HG03175 (cell line): Measurements from ENCODE around the gene GUCY2F.

Experiments used
- ATAC-seq: cut with Tn5 transposase; IDR thresholded peaks from one replicate; pipeline ENCODE4 v1.9.1; 2021; ENCODE audit warnings: mild to moderate bottlenecking, moderate library complexity; ENCODE audit not compliant: unreplicated experiment

GUCY2F gene

DNA sequence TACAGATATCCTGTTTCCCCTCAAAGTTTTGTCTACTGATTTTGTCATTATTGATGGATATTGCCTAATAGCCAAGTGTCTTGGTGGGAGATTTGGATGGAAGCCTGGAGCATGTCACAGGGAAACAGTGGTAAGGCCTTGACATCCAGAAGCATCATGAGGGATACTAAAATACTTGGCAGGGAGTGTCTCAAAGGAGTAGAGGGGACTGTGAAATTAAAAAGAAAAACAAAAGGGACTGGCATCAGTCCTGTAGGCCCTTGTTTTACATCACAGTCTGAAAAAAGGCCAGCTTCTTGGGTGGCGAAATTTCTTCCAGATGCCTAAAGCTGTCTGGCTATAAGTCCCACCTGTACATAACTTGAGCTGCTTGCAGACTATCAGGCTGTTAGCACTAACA, 83.8 kb downstream of the GUCY2F start:
- no peak for ATAC-seq

DNA sequence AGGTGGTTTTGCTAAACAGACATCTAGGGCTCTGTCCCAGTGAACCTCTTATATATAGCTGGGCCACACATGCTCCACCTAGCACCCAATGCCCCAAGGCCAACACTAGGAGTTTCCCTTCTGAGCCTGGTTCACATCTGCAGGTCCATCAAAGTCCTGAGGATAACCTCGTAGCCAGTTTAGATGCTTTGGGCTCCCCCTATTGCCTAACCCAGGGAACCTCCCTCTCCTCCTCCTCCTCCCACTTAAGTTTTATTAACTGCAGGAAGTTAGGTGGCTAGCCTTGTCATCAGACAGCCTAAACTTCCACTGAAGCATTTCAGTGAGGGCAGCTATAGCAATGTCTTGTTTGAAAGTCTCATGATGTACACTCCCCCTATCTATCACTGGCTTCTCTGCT, 88.0 kb downstream of the GUCY2F start:
- no peak for ATAC-seq

DNA sequence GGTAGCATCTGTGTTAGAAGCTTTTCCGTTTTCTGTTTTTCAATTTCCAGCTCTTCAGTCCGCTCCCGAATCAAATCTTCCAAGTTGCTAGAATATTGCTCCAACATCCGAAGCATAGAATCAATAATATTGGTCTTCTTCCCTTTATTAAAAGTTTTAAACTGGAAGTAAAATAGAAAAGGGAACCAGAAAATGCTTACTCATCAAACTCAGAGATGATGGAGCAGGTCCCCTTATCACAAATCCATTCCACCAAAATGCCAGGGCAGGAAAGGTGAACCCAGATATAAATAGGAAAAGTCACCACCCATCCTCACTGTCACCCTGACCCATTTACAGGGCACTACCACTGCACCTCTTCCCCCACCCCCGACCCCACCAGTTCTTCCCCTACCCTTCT, 89.0 kb downstream of the GUCY2F start:
- no peak for ATAC-seq

DNA sequence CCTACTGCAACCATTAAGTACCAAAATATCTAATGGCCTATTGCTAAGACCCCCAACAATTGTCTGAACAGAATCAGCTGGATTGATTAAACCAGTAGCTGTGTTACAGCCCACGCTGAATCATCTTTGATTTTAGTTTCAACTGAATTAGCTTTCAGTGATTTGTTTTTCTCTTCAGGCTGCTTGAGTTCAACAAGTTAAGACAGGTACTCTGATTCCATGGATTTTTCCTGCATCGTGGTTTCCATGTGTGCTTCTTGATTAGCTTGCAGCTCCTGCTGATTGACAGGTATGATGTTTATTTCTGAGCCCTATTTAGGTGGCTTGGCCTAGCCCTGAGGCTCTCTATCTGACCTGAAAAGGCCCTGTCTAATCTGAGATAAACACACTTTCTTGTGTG, 91.3 kb downstream of the GUCY2F start:
- ATAC-seq: no peak

DNA sequence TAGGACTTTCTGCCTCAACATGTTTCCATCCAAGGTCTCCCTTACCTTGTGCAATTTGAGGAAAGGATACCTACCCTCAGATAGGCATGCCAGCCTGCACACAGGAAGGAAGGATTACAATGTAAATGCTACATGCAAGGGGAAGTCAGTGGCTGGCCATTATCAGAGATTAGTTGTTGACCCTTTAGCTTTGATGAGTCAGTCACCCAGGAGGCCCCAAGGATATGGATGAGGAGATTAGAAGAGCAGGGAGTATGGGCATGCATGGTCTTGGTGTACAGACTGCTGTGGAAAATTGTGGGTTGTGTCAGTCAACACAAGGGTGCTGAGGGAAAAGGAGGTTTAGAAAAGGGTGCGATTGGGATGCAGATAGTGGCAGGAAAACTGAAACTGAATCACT, 92.0 kb downstream of the GUCY2F start:
- no peak for ATAC-seq

DNA sequence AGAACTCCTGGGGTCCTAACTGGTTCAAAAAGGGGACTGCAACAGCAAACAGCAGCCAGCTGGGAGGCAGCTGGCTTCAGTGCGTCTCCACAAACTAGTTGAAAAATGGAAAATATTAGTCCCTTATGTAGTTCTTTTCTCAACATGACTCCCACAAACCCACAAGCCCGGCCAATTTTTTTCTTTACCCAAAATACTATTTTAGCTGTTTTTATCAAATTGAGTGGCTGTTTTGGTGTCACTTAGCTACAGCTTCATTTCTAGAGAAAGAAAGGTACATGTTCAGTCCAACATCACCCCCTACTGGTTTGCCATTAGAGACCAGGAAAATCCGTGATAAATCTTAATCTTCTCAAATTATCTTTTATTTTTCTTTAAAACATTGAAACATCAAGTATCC, 97.2 kb downstream of the GUCY2F start:
- ATAC-seq: no peak

DNA sequence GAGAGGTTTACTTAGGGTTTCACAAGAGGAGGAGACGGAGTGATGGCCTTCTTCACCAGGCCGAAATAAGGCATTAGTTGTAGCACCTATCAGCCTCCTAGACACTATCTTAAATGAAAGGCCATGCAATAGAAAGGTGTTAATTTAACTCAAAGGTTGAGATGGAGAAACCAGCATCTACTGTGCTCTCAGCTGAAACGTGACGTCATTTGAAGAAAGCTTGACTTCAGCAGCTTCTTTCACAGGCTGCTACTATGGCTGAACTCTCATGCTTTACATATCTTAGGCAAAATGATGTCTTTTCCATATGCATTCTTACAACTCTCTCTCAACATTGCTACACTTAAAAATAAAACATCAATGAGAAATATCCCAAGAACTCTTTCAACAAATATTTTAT, 99.6 kb downstream of the GUCY2F start:
- no peak for ATAC-seq

DNA sequence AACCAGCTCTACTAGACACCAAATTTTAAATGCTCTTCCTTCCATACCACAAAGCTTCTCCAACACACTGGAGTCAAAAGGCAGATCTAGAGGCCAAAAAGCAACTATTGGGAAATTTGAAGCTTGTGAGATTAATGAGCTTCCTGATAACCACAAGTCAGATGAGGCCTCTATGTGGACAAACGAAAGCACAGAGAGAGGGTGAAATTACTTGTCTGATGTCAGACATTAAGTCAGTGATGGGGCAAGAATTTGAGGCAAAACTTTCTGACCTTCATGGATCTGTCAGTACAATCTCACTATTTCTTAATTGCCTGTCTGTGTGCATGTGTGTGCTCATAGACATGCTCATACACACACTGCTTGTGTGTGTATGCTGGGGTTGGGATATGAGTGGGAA, 103.6 kb downstream of the GUCY2F start:
- no peak for ATAC-seq

DNA sequence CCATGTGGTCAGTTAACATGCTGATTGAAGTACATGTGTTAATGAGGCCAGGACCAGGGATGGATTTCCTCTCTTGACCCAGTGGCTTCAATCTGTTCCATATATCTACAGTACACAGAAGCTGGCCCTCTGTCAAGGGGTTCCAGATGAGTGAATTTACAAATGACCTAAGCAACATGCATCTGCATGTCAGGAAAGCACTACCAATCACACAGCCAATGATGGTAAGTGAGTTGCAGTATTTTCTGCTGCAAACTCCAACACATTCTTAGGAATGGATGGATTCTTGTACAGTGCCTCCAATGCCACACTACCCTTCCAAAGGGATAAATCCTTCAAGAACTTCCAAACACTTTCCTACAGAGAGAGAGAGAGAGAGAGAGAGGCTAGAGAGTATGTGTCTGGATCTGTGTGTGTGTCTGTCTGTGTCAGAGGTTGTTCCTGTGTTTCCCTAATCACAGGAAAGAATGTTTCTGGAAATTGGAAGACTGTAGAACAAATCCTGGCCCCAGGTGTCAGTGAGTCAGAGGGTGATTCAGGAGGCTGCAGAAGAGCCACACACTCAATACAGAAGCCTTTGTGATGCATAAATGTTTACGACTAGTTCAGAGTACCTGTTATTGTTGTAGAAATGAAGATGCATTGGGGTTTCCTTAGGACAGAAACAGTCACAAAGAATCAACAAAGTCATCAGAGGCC, 107.5 kb downstream of the GUCY2F start:
- no peak for ATAC-seq

DNA sequence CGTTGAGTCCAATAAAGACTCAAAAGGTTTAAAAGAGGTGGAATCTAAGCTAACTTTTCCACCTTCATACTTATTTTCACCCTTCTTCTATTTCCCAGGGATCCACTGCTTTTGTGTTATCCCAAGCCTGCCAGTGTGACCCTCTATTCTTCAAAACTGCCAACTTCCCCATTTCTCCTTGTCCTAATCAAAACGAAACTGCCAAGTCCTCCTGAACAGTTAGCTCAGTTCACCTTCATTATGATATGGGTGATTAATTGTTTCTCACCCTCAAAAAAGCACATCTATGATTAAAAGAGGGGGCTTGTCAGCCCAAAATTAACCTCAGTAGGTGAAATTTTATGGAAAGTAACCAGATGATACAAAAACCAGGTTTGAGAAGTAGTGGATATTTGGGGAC, 108.4 kb downstream of the GUCY2F start:
- ATAC-seq: peak; percentile 64

DNA sequence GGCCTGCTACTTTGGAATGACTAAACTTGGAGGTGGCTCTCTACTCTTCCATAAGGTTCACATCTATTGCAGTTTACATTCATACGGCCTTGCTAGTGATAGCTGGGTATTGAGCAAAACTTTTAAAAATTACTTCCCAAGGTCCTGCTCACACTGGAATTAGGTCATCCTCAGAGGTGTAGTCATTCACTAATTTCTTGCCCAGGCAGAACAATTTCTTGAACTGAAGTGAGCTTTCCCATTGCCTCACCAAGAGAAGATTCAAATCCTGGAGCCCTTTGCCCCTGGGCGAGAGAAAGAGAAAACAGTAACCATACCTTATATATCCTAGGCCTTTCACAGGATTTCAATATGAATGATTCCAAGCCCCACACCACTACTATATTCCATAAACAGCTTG, 109.2 kb downstream of the GUCY2F start:
- no peak for ATAC-seq

DNA sequence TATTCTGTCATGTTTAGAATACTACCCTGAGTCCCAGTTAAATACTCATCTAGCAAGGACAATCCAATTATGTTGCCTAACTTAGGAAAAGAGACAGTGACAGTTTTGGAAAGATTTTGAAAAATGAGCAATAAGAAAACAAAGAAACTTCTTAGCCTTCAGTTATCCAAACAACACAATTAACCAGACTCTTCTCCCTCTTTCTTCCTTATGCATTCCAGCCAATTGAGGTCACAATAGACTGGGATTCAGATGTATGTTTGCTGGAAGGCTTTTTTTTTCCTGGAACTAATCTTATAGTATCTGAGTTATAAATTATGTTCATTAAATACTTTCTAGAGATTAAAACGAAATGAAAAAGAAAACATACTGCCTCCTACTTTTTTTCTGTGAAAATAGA, 109.6 kb downstream of the GUCY2F start:
- ATAC-seq: no peak

DNA sequence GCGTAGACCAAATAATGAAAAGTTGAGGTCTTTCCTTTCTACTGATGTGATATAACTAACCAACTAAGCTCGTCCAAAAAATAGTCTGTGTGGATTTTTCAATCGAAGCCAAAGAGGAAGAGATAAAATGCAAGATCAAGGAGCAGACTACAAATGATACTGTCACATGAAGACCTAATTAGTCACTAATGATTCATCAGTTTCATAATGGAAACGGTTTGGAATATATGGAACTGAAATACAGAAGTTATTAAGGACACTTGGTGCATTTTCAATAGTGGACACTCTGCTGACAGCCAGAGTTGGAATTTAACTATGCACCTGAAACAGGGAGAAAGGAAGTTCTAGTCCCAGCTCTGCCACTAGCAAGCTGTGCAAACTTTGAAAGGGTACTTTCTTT, 119.8 kb downstream of the GUCY2F start:
- ATAC-seq: no peak

DNA sequence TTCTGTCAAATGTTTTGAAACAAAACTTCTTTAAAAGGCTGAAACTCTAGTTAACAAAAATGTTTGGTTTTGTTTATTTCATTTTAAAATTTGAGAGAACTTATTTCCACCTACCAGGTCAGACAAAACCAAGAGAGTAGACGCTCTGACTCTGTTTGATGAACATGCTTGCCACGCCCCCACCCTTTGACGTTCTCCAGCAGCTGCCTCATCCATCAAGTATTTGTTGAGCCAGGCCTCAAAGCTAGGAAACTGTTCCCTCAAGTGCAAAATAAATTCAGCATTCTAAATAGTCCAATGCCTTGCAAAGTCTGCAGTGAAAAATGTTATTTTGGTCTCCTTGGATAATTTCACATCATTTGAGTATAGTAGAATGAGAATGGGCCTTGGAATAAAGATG, 121.6 kb downstream of the GUCY2F start:
- no peak for ATAC-seq

DNA sequence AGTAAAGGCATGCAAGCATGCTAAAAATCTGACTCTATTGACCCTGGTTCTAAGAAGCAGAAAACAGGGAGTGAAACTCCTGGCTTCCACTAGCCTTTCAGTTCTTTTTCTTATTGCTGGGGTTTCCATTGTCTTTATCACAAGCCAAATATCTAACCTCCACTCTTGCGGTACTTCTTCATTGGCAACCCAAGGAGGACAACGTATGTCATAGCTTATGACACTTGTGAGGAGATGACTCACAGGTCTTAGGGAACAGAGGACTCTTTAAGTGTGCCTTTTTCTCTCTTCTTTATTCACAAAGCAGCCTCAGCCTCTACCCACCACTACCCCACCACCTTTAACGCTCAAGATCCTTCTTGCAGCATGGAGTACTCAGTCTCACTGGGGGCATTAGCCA, 124.2 kb downstream of the GUCY2F start:
- no peak for ATAC-seq

DNA sequence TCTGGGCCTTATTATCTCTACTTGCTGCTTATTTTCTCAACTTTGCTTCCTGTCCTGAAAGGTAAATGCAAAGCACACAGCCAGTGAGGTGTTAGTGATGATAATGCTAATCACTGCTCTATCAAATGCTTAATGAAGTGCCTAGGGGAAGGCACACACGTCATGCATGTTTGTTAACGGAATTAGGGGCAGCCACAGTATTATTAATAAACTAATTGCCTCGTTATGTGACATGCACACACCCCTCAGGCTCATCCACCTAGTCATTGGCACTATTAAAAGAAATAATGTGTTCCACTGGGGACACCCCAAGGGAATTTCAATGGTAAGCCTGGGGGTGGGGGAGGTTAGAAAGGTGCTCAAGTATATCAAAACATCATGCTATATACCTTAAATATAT, 125.2 kb downstream of the GUCY2F start:
- ATAC-seq: no peak

DNA sequence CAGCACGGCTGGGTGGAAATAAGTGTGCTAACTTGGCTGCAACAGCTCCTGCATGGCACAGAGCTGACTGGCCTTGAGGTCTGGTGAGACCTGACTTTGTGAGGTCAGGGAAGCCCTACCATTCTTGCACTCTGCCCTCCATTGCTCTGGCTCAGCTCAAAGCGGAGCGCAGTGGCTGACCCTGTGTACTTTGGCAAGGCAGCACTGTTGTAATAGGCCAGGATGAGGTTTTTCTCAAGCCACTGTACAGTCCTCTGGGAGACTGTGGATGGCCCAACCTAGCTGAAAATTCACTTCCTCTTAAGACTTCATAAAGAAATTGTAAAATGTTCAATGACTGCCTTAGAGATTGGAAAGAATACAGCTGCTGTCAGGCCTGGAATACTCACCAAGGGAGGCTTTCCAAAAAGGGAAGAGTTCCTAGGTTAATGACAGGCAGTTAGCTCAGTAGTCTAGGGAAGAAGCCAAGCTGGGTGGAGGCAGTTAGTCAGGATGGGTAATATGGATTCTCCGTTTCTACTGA, 129.8 kb downstream of the GUCY2F start:
- ATAC-seq: no peak

DNA sequence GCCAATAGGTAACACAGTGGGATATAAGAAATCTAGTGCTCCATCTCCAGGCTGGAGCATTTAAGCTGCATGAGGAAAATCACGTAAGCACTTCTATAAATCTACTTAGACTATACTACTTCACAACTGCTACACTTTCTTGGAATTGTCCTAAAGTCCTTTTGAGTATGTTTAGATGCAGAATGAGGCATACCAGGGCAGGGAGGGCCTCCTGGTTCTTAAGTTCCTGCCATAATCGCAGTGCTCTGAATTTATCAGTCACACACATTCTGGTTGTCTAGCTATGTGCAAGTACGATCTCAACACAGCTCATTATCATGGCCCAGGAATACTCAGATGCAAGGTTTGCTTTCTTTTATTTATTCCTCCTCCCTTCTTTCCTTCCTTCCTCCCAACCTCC, 130.3 kb downstream of the GUCY2F start:
- ATAC-seq: no peak

DNA sequence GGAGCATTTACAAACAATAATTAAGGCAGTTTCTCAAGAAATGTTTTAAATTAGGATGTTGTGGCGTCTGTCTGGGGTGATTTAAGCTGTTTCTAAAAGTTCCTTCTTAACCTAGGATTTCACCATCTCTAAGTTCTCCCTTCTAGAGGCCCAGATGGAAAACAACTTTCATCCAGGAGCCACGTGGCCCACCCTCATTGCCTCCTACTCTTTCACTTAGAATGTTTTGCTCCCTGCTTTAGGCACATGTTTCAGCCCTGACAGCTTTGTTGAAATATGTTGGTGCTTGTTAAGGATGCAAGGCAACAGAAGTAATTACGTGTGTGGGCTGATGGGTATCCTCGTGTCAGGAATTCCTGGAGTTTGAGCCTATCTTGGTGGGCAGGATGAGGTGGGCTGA, 131.3 kb downstream of the GUCY2F start:
- no peak for ATAC-seq

DNA sequence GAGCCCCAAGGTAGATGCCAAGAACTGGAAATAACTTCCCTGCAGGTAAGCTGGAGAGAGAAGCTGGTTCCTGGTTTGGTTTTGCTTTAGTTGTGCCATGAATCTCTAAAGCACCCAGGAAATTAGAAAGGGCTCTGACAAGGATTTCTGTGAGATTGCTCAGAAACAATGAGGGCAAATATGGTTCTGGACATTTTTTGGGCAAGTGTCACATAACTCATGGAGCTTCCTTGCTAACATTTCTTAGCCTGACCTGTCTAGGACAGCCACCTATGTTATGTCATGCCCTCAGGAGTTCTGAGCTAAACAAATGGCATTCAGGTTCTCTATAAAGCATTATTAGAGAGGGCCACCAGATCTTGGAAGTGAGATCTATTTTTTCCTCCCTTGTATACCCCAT, 131.8 kb downstream of the GUCY2F start:
- ATAC-seq: no peak

DNA sequence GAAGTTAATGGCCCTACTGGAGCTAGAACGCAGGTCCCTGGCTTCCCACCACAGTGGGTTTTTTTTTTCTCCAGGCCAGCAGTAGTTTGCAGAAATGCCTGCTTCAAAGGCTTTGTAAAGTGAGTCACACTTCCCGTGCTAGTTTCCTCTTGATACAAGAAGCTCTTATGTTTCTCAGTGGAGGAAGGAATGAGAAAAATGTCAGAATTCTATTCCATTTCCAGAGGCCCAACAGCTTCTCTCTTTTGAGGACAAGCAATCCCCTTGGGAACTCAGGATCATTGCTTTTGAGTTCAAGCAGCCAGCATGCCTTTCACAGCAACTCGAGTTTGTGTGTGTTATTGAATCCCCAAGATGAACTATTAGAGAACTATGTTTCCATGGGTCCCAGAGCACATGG, 134.3 kb downstream of the GUCY2F start:
- ATAC-seq: no peak

DNA sequence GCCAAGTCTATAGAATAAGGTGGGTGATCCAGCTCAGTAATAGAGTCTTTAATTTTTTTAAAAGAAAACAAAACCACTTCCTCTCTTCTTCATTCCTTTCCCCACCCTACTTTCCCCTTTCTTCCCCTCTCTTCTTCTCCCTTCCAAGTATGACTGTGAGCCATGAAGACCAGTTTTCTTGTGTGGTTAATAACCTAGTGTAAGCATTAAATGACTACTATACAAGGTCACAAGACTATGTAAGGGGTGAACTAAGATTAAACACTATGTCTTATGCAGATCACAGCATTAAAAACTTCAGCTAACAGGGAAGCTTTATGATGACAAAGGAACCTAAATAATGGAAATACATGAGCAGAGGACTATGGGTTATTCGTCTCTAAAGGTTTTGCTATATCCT, 135.4 kb downstream of the GUCY2F start:
- no peak for ATAC-seq

DNA sequence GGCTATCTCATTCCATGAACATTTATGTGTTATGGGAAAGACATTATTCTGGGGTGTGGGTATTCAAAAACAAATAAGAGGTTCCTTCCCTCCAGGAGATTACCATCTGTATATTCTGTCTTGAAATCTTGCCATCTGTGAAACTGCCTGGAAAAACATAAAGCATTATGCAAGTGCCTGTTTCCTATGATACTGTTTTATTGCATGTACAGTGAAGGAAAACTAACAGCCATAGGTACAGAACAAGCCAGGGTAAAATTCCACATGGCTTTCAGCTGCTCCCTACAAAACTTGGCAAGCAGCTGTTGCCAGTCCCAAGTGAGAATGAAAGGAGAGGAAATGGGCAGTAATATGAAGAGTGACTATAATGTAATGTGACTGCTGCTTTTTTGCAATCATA, 136.0 kb downstream of the GUCY2F start:
- no peak for ATAC-seq
